Fibroblast of skin of abdomen (primary cell): Measurements from ENCODE around the gene SRRM2.

ENCODE experiments used
- DNase-seq: peaks from one replicate; pipeline ENCODE4 v3.0.0-alpha.2; 2013

The SRRM2 gene

GRCh38 chr16:2803545-2804195 lies 51.2 kb downstream of the SRRM2 start:
- no peak for DNase-seq

- DNase-seq = no peak
These were observed 52.3 kb downstream of the SRRM2 start for GRCh38 chr16:2804728-2805127.

DNA sequence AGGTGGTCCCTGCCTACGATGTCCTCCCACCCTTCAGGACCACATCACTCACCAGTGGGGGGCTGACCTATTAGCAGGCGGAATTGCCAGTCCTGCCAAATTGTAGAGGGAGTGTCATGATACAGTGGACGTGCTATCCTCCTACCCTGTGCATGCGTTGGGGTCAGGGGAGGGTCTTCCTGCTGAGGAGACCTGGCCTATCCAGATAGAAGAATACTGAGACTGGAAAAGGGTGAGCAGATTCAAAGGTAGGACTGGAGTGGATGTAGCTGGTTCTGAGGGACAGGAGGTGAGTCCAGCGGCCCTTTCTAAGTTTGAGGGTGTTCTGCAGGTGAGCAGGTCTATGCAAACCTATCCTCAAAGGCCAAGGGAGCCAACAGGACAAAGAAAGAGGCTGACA lies 53.8 kb downstream of the SRRM2 start:
- no peak for DNase-seq

GRCh38 chr16:2808181-2808580 lies 55.7 kb downstream of the SRRM2 start:
- no peak for DNase-seq

- no peak for DNase-seq
These were observed 56.8 kb downstream of the SRRM2 start for GRCh38 chr16:2809149-2809760.

- DNase-seq = no peak
These were observed 58.2 kb downstream of the SRRM2 start for GRCh38 chr16:2810651-2811050.

- DNase-seq = no peak
These were observed 59.4 kb downstream of the SRRM2 start for GRCh38 chr16:2811703-2812471.

DNA sequence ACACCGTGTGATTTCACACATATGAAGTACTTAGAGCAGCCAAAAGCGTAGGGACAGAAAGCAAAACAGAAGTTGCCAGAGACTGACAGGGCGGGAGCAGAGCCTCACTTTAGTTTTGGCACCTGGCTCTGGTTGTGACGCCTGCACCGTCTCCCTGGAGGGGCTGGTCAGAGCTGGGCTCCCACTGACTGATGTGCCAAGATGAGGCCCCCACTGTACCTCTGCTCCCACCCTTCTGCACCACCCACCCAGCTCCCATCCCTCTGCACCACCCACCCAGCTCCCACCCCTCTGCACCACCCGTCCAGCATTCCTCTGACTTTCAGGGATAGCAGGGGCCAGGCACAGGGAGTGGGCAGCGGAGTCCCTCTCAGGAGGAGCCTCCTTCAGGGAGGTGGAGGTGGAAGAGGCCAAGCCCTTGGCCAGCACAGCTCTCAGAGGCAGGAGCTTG lies 61.4 kb downstream of the SRRM2 start:
- no peak for DNase-seq

DNA sequence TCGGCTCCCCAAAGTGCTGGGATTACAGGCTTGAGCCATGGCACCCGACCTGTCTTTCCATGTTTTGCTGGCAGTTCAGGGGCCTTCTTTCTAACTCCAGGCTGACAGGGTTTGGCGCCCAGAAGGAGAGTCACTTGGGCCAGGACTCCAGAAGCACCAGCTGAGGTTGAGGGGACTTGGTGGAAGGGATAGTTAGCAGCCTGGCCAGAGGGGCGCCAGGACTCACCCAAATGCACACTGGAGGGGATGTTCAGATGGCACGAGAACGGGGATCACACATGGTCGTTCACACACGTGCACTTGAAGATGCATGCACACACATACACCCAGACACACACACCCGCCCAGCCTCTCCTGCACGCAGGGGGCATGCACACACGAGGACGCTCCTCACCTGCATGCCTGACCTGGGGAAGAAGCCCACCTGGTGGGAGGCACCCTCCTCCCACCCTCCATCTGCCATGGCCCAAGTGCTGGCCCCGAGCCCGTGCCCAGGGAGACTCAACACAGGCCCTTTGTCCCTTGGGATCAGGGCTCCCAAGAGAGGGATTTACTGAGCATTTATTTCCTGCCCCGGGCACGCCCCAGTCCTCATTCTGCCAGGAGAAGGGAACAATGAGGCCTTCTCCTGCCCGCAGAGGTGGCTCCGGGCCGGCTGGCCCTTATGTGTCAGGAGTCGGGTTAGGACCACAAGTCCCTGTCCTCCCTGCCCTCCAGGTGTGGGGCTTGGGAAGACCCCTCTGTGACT lies 62.3 kb downstream of the SRRM2 start:
- DNase-seq = no peak

- DNase-seq = no peak
These were observed 62.9 kb downstream of the SRRM2 start for GRCh38 chr16:2815299-2815771.

DNA sequence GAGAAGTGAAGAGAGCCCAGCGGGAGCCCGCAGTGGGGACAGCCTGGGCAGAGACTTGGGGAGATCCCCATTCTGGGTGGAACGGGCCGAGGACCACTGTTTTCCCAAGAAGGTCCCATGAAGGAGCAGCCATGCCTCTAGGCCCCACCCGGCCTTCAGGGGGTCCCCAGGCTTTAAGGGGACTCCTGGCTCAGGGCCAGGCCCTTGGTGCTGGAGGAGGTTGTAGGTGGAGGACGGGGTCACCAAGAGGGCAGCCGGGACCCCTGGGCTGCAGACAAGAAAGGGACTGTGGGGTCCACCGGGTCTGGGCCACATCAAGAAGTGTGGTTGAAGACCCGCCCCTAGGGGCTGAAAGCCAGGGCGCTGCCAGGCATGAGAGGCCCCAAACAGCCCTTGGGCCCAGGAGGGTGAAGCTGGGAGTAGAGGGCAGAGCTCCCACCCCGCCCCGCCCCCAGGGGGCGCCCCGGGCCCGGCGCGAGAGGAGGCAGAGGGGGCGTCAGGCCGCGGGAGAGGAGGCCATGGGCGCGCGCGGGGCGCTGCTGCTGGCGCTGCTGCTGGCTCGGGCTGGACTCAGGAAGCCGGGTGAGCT lies 64.4 kb downstream of the SRRM2 start, which contains the start of gene PRSS21:
Gene PRSS21 (plus strand): TSS at position 487 of the 589 bp plus-strand sequence. CDS start 32 bp downstream, at position 519.
- no peak for DNase-seq

GRCh38 chr16:2817340-2818271 lies 65.2 kb downstream of the SRRM2 start:
- DNase-seq = no peak

- no peak for DNase-seq
These were observed 65.9 kb downstream of the SRRM2 start for GRCh38 chr16:2818272-2818876.

GRCh38 chr16:2819179-2819938 lies 66.9 kb downstream of the SRRM2 start:
- no peak for DNase-seq

- no peak for DNase-seq
These were observed 67.7 kb downstream of the SRRM2 start for GRCh38 chr16:2819939-2820835.
